ENCODE measurements around the gene RAB7A. TPM values are rescaled to one million over a fixed set of nuclear protein-coding genes. Genes with fewer than 3 reads are reported as not detected.
A peak's percentile ranks its signal among the peaks of the same experiment; 100 is the strongest.

Gene RAB7A
- total and polyA plus RNA-seq, 2 of the 13 experiments (the other 11 are each of a cell fraction or from before 2014, with no cell fraction given) = 26.5 to 182 TPM

- TF ChIP-seq ZNF646 (CRISPR knock-in tag; IDR thresholded peaks at IDR 0.05) (no peak), CBX2 (IDR thresholded peaks at IDR 0.05; ENCODE audit: low read depth, low read length) (no peak), CBX2 (CRISPR knock-in tag; IDR thresholded peaks at IDR 0.05; ENCODE audit: low read depth) (no peak), MIER3 (CRISPR knock-in tag; IDR thresholded peaks at IDR 0.05; ENCODE audit: borderline replicate concordance) (peak; percentile 89; the same call in 1 of the 2 replicates), ZSCAN31 (CRISPR knock-in tag; IDR thresholded peaks at IDR 0.05; ENCODE audit: low read depth) (no peak), HHEX (CRISPR knock-in tag; IDR thresholded peaks at IDR 0.05) (no peak), ZBTB42 (CRISPR knock-in tag; IDR thresholded peaks at IDR 0.05) (no peak), SP2 (CRISPR knock-in tag; IDR thresholded peaks at IDR 0.05) (peak; percentile 61), AFF4 (CRISPR knock-in tag; IDR thresholded peaks at IDR 0.05) (0 out of 2 replicates have a peak, but pooled peaks have one; percentile 32), GABPA (IDR thresholded peaks at IDR 0.05; ENCODE audit: low read depth, low read length) (peak; percentile 92), GABPA (CRISPR knock-in tag; IDR thresholded peaks at IDR 0.05; ENCODE audit: low read depth) (peak; percentile 96), MXI1 (IDR thresholded peaks at IDR 0.05; ENCODE audit: borderline replicate concordance, low read depth, low read length) (peak; percentile 44; the same call in 1 of the 3 replicates), ZNF160 (CRISPR knock-in tag; IDR thresholded peaks at IDR 0.05) (0 out of 2 replicates have a peak, but pooled peaks have one; percentile 1), ZNF296 (CRISPR knock-in tag; conservative IDR thresholded peaks at IDR 0.05) (peak; percentile 37; the same call in 1 of the 2 replicates), SOX5 (CRISPR knock-in tag; IDR thresholded peaks at IDR 0.05; ENCODE audit: borderline replicate concordance) (peak; percentile 70; the same call in 1 of the 2 replicates), ZFYVE20 (CRISPR knock-in tag; IDR thresholded peaks at IDR 0.05; ENCODE audit: borderline replicate concordance, low read depth) (no peak), CREM (IDR thresholded peaks at IDR 0.05) (no peak; the same call in 1 of the 2 replicates), CREM (CRISPR knock-in tag; IDR thresholded peaks at IDR 0.05) (no peak), ZNF558 (CRISPR knock-in tag; IDR thresholded peaks at IDR 0.05; ENCODE audit: borderline replicate concordance) (no peak; the same call in 1 of the 2 replicates)
Measured at GRCh38 chr3:128726023-128727016, at the start of gene RAB7A (continued).
